ES-I3 (cell line): Measurements from ENCODE around the gene MRPL18.
"Not testable (repeated sequence)": the region's sequence is repeated elsewhere in the genome, so short reads cannot be mapped to it uniquely, and the experiment has no call there.

Source experiments
- H3K36me3 ChIP-seq: 2 replicates; pipeline ENCODE4 v1.6.1; 2013; ENCODE audit warnings: mild to moderate bottlenecking, low read length, control low read depth, moderate library complexity; ENCODE audit not compliant: insufficient read depth
- H3K4me1 ChIP-seq: 2 replicates; pipeline ENCODE4 v1.6.1; 2013; ENCODE audit warnings: mild to moderate bottlenecking, control low read depth, low read length; ENCODE audit not compliant: insufficient read depth
- H3K9ac ChIP-seq: 2 replicates; pipeline ENCODE4 v1.6.1; 2013; ENCODE audit warnings: low read depth, mild to moderate bottlenecking, low read length, moderate library complexity
- H3K9me3 ChIP-seq: 2 replicates; pipeline ENCODE4 v1.6.1; 2013; ENCODE audit warnings: mild to moderate bottlenecking, low read length, moderate library complexity; ENCODE audit not compliant: control insufficient read depth, insufficient read depth

MRPL18 gene

DNA sequence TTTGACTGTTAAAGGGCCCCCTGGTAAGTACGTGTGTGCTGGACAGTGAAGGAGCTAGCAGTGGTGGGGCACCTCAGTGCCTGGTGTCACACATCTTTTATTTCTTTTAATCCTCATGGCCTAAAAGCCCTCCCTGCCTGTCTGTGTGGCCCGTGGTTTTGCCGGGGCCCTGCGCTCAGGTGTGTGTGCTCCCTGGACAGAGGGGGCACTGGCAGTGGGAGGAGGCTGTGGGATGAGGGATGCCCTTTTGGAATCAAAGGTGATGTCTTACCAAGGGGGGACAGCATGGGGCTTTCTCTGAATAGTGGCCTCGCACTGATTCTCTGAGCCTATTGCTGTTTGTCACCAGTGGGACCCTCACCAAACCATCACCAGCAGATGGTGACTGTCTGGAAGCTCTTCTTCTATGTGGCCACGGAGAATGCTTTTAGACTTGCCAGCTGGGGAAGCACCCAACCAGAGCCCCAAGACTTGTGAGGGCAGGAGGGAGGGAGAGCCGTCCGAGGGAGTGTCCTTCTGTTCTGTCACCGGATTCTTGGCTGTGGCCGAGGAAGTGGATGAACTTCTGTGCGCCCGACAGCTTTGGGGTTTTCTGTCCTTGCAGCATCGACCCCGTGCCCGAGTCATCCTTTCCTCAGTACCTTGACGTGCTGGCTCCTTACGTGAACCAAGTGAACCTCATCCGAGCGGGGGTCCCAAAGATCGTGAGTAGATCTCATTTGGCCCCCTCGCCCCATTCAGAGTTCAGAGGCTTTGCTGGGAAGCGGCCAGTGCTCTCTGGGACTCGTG is 27.9 kb downstream of the MRPL18 start:
- Histone ChIP-seq H3K4me1 (peaks cover 5% of the 10 kb centered on the region; the same call in 1 of the 2 replicates), H3K36me3 (no peaks in the 10 kb centered on the region), H3K9me3 (no peaks in the 10 kb centered on the region), H3K9ac (no peak overlapping the region)

DNA sequence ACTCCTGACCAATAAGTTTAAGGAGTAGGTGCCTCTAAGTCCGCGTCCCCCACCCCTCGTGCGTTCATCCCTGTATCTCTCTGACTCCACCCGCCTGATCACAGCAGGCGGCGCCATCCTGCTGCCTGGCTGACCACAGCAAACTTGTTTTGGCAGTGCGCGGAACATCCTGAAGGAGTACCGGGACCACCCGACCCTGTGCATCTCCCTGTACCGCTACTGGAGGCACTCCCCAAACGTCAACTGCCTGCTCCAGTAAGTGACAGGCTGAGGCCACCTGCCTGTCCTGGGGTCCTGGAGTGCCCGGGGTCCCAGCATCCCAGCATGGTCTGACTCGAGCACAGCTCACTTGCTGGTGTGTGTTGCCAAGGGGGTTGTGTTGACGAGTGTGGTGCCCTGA is 28.8 kb downstream of the MRPL18 start:
- Histone ChIP-seq H3K9ac (no peak overlapping the region), H3K36me3 (no peaks in the 10 kb centered on the region), H3K4me1 (peaks cover 5% of the 10 kb centered on the region; the same call in 1 of the 2 replicates), H3K9me3 (no peaks in the 10 kb centered on the region)

DNA sequence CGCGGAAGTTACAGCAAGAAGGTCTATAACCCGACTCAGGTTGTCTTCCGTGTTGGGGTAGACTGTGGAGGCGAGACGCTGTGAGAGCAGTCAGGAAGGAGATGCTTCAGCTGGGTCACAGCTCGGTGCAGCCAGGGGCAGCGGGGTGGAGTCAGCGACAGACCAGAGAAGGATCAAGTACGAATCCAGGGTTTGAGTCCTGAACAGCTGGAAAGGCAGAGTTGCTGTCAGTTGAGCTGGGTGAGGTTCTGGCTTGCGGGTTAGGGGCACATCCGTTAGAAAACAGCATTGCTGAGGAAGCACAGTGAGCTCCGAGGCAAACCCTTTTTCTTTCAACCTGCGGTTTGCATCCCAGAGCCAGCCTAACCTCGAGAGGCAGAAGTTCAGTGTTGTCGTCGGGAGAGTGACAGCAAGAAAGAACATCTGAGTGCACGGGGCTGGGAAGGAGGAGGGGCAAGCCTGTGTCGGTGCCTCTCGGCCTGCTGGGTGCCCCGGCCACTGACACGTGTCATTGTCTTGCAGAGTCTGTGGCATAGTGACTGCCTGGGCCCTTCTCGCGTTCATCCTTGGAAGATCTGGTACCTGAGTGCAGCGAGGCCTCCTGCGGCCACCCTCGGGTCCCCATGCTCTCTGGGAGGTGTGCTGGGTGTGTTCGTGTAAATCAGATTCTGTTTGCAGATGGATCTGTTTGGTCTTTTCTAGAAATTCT is 29.8 kb downstream of the MRPL18 start:
- H3K9me3 ChIP-seq, result no peaks in the 10 kb centered on the region
- H3K4me1 ChIP-seq, result peaks cover 5% of the 10 kb centered on the region; the same call in 1 of the 2 replicates
- no peaks in the 10 kb centered on the region for H3K36me3 ChIP-seq
- H3K9ac ChIP-seq, result no peak overlapping the region

DNA sequence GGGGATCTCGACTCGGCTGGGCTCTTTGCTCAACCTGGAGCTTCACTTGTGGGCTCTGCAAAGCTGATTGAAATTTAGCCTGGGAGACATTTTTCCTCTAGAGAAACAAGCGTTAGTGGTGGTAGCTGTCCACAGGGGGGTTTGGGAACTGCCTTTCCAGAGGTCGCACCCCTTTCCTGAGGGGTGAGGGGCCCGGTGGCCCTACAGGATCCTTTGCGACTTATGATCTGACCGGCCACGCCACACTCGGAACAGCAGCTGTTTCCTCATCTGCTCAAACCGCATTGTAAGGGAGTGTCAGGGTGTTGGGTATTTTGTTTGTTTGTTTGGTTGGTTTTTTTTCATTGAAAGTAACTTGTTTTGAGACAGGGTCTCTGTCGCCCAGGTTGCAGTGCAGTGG is 30.9 kb downstream of the MRPL18 start:
- no peaks in the 10 kb centered on the region for H3K9me3 ChIP-seq
- H3K36me3 ChIP-seq, result no peaks in the 10 kb centered on the region
- peaks cover 5% of the 10 kb centered on the region; the same call in 1 of the 2 replicates for H3K4me1 ChIP-seq
- H3K9ac ChIP-seq, result no peak overlapping the region

DNA sequence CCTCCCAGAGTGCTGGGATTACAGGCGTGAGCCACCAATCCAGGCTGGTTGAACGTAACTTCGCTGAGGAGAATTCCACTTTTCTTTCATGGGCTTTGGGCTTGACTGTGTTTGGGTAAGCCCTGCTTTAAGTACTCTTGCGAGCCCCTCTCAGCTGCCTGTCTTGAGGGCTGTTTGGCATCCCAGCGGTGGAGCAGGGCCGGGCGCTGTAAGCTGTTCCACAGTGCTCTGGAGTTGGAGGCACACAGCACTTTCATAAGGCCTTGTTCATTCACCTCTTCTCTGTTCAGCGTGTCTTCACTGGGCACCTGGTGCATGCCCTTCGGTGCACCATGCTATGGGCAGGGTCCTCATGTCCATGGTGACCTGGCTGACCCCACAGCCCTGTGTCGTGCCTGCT is 31.5 kb downstream of the MRPL18 start:
- H3K9ac ChIP-seq, result no peak overlapping the region
- H3K9me3 ChIP-seq, result no peaks in the 10 kb centered on the region
- peaks cover 5% of the 10 kb centered on the region; the same call in 1 of the 2 replicates for H3K4me1 ChIP-seq
- H3K36me3 ChIP-seq, result no peaks in the 10 kb centered on the region

DNA sequence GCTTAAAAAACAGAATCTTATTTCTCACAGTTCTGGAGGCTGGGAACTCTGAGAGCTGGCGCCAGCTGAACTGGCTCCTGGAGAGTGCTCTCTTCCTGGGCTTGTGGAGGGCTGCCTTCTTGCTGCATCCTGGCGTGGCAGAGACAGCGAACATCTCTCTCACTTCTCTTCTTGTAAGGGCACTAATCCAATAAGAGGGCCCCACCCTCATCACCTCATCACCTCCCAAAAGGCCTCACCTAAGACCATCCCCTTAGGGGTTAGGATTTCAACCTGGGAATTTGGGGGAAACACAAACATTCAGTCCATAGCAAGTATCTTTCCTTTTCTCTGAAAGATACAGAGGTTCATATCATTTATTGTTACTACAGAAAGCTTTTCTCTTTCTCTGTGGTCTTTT is 33.7 kb downstream of the MRPL18 start:
- Histone ChIP-seq H3K4me1 (peaks cover 5% of the 10 kb centered on the region; the same call in 1 of the 2 replicates), H3K9me3 (no peaks in the 10 kb centered on the region), H3K9ac (no peak overlapping the region), H3K36me3 (no peaks in the 10 kb centered on the region)

DNA sequence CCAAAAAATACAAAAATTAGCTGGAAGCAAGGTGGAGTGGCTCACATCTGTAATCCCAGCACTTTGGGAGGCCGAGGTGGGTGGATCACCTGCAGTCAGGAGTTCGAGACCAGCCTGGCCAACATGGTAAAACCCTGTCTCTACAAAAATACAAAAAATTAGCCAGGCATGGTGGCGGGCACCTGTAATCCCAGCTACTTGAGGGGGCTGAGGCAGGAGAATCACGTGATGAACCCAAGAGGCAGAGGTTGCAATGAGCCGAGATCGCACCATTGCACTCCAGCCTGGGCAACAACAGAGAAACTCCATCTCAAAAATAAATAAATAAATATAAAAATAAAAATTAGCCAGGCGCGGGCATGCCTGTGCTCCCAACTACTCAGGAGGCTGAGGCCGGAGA is 34.4 kb downstream of the MRPL18 start:
- not testable (repeated sequence) for H3K4me1 ChIP-seq, H3K9ac ChIP-seq, H3K9me3 ChIP-seq, H3K36me3 ChIP-seq

DNA sequence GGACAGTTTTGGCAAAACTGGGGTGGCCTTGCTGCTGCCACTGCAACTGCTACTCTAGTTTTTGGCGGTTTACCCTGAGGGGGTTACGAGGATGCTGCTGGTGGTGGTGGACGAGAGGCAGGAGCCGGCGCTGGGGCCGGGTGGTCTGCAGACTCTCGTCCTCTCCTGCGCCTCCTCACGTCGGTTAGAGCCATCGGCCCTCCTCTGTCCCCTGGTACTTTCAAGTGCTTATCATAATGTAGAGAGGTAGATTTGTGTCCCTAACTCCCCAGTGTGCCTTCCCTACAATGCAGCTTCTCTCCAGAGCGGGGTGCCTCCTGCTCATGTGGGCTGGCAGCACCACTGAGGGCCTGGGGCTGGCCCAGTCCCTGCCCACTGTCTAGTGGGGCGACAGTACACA is 35.7 kb downstream of the MRPL18 start:
- Histone ChIP-seq H3K4me1 (no peaks in the 10 kb centered on the region), H3K36me3 (no peaks in the 10 kb centered on the region), H3K9ac (no peak overlapping the region)

DNA sequence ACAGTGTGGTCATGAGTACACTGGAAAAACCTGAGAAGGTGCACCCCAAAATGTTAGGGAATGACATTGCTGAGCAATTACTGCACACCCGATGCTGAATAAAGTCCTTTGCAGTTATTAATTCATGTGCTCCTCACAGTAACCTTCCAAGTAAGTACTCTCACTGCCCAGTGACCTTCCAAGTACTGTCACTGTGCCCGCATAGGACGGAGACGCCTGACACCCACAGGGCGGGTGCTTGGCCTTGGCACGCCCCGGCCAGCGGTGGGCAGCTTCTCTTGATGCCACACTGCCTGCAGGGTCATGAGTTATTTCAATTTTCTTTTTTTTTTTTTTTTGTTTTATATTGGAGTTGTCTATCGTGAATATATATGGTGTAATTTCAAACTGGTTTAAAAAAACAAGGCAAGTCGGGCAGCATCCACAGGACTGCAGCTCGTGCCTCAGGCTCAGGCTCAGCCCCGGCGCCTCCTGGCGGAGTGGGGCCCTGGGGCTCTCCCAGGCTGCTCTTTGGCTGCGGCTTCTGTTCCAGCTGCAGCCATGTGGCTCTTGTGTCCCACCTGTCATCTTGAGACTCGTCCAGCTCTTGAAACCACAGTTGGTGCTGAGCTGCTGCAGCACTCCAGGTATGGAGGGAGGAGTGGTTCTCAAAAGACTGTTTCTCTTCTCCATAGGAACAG is 36.8 kb downstream of the MRPL18 start:
- Histone ChIP-seq H3K9ac (no peak overlapping the region), H3K36me3 (no peaks in the 10 kb centered on the region), H3K9me3 (no peaks in the 10 kb centered on the region), H3K4me1 (peaks cover 6% of the 10 kb centered on the region; the same call in 1 of the 2 replicates)

More for the DNA sequence above, 35.7 kb downstream of the MRPL18 start:
- H3K9me3 ChIP-seq, result no peaks in the 10 kb centered on the region

DNA sequence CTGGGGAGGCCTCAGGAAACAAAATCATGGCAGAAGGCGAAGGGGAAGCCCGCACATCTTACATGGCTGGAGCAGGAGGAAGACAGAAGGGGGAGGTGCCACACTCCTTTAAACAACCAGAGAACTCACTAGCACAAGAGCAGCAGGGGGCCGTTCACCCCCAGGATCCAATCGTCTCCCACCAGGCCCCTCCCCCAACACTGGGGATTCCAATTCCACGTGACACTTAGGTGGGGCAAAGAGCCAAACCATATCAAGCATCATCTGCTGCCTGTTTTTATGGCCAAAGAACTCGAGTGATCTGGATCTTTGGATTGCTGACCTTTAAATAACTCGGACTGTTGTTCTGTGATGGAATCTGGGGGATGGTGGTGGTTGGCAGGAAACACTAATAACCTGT is 37.8 kb downstream of the MRPL18 start:
- H3K4me1 ChIP-seq, result peaks cover 6% of the 10 kb centered on the region; the same call in 1 of the 2 replicates
- no peaks in the 10 kb centered on the region for H3K9me3 ChIP-seq
- H3K36me3 ChIP-seq, result no peaks in the 10 kb centered on the region
- H3K9ac ChIP-seq, result no peak overlapping the region

DNA sequence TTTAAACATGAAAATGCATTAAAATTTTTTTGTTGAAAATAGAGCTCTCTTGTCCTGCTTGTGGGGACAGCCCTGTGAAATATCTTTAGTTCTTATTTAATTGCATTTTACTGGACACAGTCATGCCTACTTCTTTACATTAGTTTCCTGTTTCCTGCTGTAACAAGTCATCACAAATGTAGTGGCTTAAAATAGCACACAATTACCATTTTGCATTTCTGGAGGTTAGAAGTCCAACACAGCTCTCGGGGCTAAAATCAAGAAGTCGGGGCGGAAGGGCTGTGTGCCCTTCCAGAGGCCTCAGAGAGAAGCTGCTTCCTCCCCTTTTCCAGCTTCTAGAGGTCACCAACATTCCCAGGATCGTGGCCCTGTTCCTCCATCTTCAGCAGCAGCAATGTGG is 39.3 kb downstream of the MRPL18 start:
- H3K36me3 ChIP-seq, result no peaks in the 10 kb centered on the region
- peaks cover 6% of the 10 kb centered on the region; the same call in 1 of the 2 replicates for H3K4me1 ChIP-seq
- no peaks in the 10 kb centered on the region for H3K9me3 ChIP-seq
- H3K9ac ChIP-seq, result no peak overlapping the region

DNA sequence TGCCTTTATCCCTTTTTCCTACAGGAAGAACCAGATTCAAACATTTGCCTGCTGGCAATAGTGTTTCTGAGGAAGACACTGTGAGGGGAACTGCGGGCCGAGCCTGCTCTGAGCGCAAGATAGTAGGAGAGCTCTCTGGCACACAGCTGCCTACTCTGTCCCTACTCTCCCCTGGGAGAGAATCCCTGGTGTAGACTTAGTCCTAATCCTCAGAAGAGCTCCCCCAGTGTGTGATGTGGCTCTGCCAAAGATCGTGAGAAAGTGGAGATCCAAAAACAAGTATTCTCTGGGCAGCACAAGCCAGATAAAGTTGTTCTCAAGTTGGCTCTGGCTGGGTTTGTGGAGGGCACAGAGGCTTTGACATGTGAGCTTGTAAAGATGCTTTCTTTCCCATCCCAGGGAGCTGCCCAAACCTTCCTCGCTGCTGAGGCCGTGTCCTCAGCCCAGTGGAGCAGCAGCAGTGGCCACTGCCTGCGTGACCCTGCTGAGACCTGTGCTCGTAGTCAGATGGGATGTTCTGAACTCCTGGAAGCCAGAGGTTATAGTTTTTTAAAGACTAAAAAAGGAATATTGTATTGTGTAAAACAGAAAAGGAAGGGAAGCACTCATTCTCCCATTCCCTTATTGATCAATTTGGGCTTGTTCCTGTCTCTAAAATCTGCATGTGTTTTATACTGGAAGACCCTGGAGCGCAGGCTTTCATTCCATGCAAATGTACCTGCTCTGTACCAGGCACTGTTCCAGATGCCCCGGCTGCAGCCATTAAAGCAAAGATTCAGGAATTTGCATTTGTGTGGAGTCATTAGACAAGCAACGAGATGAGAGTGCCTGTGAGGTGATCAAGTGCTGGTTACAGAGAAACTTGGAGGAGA is 40.5 kb downstream of the MRPL18 start:
- H3K4me1 ChIP-seq, result peaks cover 14% of the 10 kb centered on the region; the same call in 1 of the 2 replicates
- H3K36me3 ChIP-seq, result no peaks in the 10 kb centered on the region
- H3K9ac ChIP-seq, result no peak overlapping the region
- no peaks in the 10 kb centered on the region for H3K9me3 ChIP-seq

DNA sequence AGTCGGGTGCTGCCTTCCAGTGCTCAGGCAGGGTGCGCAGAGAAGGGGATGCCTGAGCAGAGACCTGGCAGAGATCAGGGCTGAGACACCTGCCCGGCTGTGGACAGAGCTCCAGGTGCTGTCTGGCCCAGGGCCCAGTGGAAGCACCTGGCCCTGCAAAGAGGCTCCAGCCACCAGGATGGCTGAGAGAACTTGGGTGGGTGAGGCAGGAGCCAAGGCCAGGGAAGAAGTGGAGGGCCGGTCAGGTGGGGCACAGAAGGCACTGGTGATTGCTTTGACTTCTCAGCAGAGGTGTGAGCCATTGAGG is 41.1 kb downstream of the MRPL18 start:
- Histone ChIP-seq H3K9me3 (no peaks in the 10 kb centered on the region), H3K36me3 (no peaks in the 10 kb centered on the region), H3K4me1 (peaks cover 14% of the 10 kb centered on the region; the same call in 1 of the 2 replicates), H3K9ac (no peak overlapping the region)

DNA sequence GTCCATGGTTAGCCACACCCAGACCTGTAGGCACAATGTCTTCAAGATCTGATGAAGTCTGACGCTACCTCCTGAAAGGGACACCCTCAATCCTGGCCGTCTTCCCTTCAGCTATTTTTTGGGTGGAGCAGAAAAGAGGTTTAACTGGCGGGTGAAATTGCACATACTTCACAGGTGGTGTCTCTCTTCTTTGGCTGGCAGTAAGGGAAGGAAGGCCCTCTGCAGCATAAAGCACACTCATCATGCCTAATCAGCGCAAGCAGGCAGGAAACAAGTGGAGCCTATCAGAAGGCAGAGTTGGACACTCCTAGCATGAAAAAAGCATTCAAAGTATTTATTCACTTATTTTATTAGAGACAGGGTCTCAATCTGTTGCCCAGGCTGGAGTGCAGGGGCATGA is 42.7 kb downstream of the MRPL18 start:
- H3K36me3 ChIP-seq, result no peaks in the 10 kb centered on the region
- no peak overlapping the region for H3K9ac ChIP-seq
- no peaks in the 10 kb centered on the region for H3K9me3 ChIP-seq
- peaks cover 14% of the 10 kb centered on the region; the same call in 1 of the 2 replicates for H3K4me1 ChIP-seq
